Loucy (cell line): ENCODE data around the gene GHITM.

Experiments used
- CTCF ChIP-seq: fragments of 200-600 bp; sonication (generic); conservative IDR thresholded peaks from 2 replicates; pipeline ENCODE4 v1.5.1; 2014; ENCODE audit warnings: mild to moderate bottlenecking, antibody characterized with exemption, low read length
- EZH2phosphoT487 ChIP-seq: fragments of 200-600 bp; IDR thresholded peaks from 2 replicates; pipeline ENCODE4 v1.6.1; 2018; ENCODE audit warnings: antibody characterized with exemption, mild to moderate bottlenecking, moderate library complexity, borderline replicate concordance

- TF ChIP-seq CTCF = no peak
- no peak for TF ChIP-seq EZH2phosphoT487
These were observed 45.2 kb downstream of the GHITM start for GRCh38 chr10:84184517-84184916.
